Lung (tissue), 12 donors: ENCODE data around the gene WSB1. TPM values are rescaled to one million over a fixed set of nuclear protein-coding genes. Genes with fewer than 3 reads are reported as not detected.

Experiments
- ATAC-seq: fragments of 200-7000 bp; cut with Tn5 transposase; one replicate; pipeline ENCODE4 v1.9.1; 2020; ENCODE audit warnings: moderate number of reproducible peaks; ENCODE audit not compliant: insufficient read depth, low FRiP score
- DNase-seq, 3 donors: peaks; one replicate each; pipeline ENCODE4 v3.0.0-alpha.2; 2013 to 2017
- H3K27ac ChIP-seq, 2 donors: one replicate each; pipeline ENCODE4 v1.5.1; 2013; ENCODE audit warnings: mild to moderate bottlenecking in 2 of 2, moderate library complexity in 2 of 2, control low read depth in 1 of 2, inconsistent platforms in 1 of 2, low read depth in 1 of 2, low read length in 1 of 2
- H3K27me3 ChIP-seq, 3 donors: one replicate each; pipeline ENCODE4 v1.5.1; 2013; ENCODE audit warnings: low read length in 2 of 3; ENCODE audit not compliant: control insufficient read depth in 3 of 3, insufficient read depth in 3 of 3
- H3K36me3 ChIP-seq, 4 donors: one replicate each; pipeline ENCODE4 v1.5.1; 2013; ENCODE audit warnings: low read length in 4 of 4, mild to moderate bottlenecking in 1 of 4, moderate library complexity in 1 of 4; ENCODE audit not compliant: control insufficient read depth in 4 of 4, insufficient read depth in 4 of 4
- H3K4me1 ChIP-seq, 5 donors: one replicate each; pipeline ENCODE4 v1.5.1; 2013; ENCODE audit warnings: low read length in 5 of 5, mild to moderate bottlenecking in 2 of 5, moderate library complexity in 1 of 5; ENCODE audit not compliant: control insufficient read depth in 5 of 5, insufficient read depth in 5 of 5
- H3K4me3 ChIP-seq: one replicate; pipeline ENCODE4 v1.5.1; 2013; ENCODE audit warnings: mild to moderate bottlenecking, control low read depth, moderate library complexity
- H3K9ac ChIP-seq, 2 donors: one replicate each; pipeline ENCODE4 v1.5.1; 2013; ENCODE audit warnings: low read length in 2 of 2, control low read depth in 1 of 2; ENCODE audit not compliant: insufficient read depth in 1 of 2
- H3K9me3 ChIP-seq, 4 donors: one replicate each; pipeline ENCODE4 v1.5.1; 2013; ENCODE audit warnings: low read length in 3 of 4, mild to moderate bottlenecking in 1 of 4, moderate library complexity in 1 of 4; ENCODE audit not compliant: control insufficient read depth in 4 of 4, insufficient read depth in 3 of 4
- CTCF ChIP-seq: IDR thresholded peaks from 2 replicates; pipeline ENCODE4 v1.5.1; 2012; ENCODE audit warnings: mild to moderate bottlenecking; ENCODE audit errors: control extremely low read depth, extremely low read depth
- WGBS, 2 donors: extraction: QIAGEN DNeasy Blood & Tissue Kit; methylation state at CpG; one replicate each; pipeline ENCODE4 v1.1.7; 2013; 5-methylcytosine and 5-hydroxymethylcytosine counted together
- polyA plus RNA-seq, 2 donors: library from polyadenylated mRNA; stranded (reverse); fragments of 200-250 nt; gene quantifications; one replicate each; pipeline ENCODE4 v1.2.1, GENCODE V29; 2013
- total RNA-seq, 2 donors: library from RNA; depleted of rRNA in 1 of 2; stranded (reverse); fragments of >200 nt in 1 of 2; gene quantifications; one replicate each; pipeline ENCODE4 v1.2.1, GENCODE V29; 2014 to 2021
- donor health status: control.
- donor health status: control.
- donor health status: Bipolar disorder and iron deficiency.
- donor health status: healthy.
- donor health status: DM: yes; HTN: yes; CAD: no.

Gene WSB1
- total and polyA plus RNA-seq, 4 donors: 181 to 748 (median 268) TPM

GRCh38 chr17:27339198-27339835 is 45.4 kb downstream of the WSB1 start:
- DNase-seq (peak in 1 of 3 donors; percentile 37), ATAC-seq (no peak)
- Histone ChIP-seq H3K27me3 (no peaks in the 10 kb centered on the region), H3K4me1 (peaks cover 0 to 15% (median 6%) of the 10 kb centered on the region in 5 donors), H3K36me3 (no peaks in the 10 kb centered on the region), H3K4me3 (no peak overlapping the region), H3K9ac (no peak overlapping the region), H3K9me3 (no peaks in the 10 kb centered on the region), H3K27ac (no peak overlapping the region)
- no peak for TF ChIP-seq CTCF
- WGBS, 2 donors: 70 to 76% methylated on average over 9 of the region's 9 CpGs

DNA sequence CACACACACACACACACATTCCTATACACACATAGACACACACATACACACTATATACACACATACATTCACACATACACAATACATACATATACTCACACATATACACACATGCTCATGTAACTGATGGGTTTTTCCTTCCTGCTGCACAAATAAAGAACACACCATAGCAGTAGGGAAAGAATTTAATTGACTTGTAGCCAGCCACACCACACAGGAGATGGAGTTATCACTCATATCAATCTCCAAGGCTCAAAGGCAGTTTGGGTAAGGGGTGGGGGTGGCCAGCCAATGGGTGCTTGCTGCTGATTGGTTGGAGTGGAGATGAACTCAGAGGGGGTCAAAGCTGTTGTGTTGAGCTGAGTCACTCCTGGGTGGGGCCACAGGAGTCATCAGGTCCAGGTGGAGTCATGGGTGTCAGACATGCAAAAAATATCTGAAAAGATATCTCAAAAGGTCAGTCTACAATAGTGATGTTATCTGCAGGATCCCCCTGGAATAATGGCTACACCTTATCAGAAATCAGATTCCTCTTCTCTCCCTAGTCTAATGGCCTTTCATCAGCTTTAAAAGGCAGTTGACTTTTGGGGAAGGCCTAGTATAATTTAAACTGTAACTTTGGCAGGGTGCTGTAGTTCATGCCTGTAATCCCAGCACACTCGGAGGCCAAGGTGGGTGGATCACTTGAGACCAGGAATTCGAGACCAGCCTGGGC is 46.1 kb downstream of the WSB1 start:
- WGBS, 2 donors: 93% methylated on average over 2 of the region's 2 CpGs
- no peak overlapping the region for H3K9ac ChIP-seq
- H3K9me3 ChIP-seq: no peaks in the 10 kb centered on the region
- no peak for ATAC-seq
- no peak for TF ChIP-seq CTCF
- no peak for DNase-seq
- H3K4me1 ChIP-seq: peaks cover 0 to 19% (median 6%) of the 10 kb centered on the region in 5 donors
- no peak overlapping the region for H3K4me3 ChIP-seq
- no peaks in the 10 kb centered on the region for H3K36me3 ChIP-seq
- H3K27ac ChIP-seq: no peak overlapping the region
- no peaks in the 10 kb centered on the region for H3K27me3 ChIP-seq

GRCh38 chr17:27340575-27340974 is 46.7 kb downstream of the WSB1 start:
- H3K4me3 ChIP-seq: no peak overlapping the region
- H3K36me3 ChIP-seq: no peaks in the 10 kb centered on the region
- 91 to 92% methylated on average over 7 of the region's 7 CpGs for WGBS, 2 donors
- no peak for TF ChIP-seq CTCF
- DNase-seq (no peak), ATAC-seq (no peak)
- H3K9me3 ChIP-seq: no peaks in the 10 kb centered on the region
- H3K27me3 ChIP-seq: no peaks in the 10 kb centered on the region
- H3K27ac ChIP-seq: no peak overlapping the region
- H3K4me1 ChIP-seq: peaks cover 0 to 19% (median 6%) of the 10 kb centered on the region in 5 donors
- no peak overlapping the region for H3K9ac ChIP-seq
